Parathyroid adenoma (tissue), 2 donors: ENCODE results near the gene AGTRAP.

ENCODE experiments used
- H2AFZ ChIP-seq: fragments of 300-600 bp; sonication (generic); one replicate; pipeline ENCODE4 v1.7.0; 2017; ENCODE audit warnings: antibody characterized with exemption, mild to moderate bottlenecking
- H3K27ac ChIP-seq: fragments of 300-600 bp; sonication (generic); one replicate; pipeline ENCODE4 v1.7.0; 2017
- H3K27me3 ChIP-seq: fragments of 300-600 bp; sonication (generic); one replicate; pipeline ENCODE4 v1.7.0; 2017; ENCODE audit warnings: low read length; ENCODE audit not compliant: control insufficient read depth, insufficient read depth
- H3K36me3 ChIP-seq: fragments of 300-600 bp; sonication (generic); one replicate; pipeline ENCODE4 v1.7.0; 2017; ENCODE audit warnings: low read length; ENCODE audit not compliant: control insufficient read depth, insufficient read depth
- H3K4me1 ChIP-seq: fragments of 300-600 bp; sonication (generic); one replicate; pipeline ENCODE4 v1.7.0; 2017; ENCODE audit warnings: control low read depth
- H3K4me2 ChIP-seq: fragments of 300-600 bp; sonication (generic); one replicate; pipeline ENCODE4 v1.7.0; 2017; ENCODE audit warnings: low read length
- H3K4me3 ChIP-seq: fragments of 300-600 bp; sonication (generic); one replicate; pipeline ENCODE4 v1.7.0; 2017; ENCODE audit warnings: low read depth, low read length
- H3K79me2 ChIP-seq: fragments of 300-600 bp; sonication (generic); one replicate; pipeline ENCODE4 v1.7.0; 2017; ENCODE audit warnings: control low read depth
- H3K9ac ChIP-seq: fragments of 300-600 bp; sonication (generic); one replicate; pipeline ENCODE4 v1.7.0; 2017; ENCODE audit warnings: mild to moderate bottlenecking
- H3K9me3 ChIP-seq: fragments of 300-600 bp; sonication (generic); one replicate; pipeline ENCODE4 v1.7.0; 2017; ENCODE audit warnings: low read length; ENCODE audit not compliant: control insufficient read depth
- CTCF ChIP-seq: fragments of 300-600 bp; sonication (generic); IDR thresholded peaks from one replicate; pipeline ENCODE4 v1.7.0; 2017; ENCODE audit warnings: antibody characterized with exemption, mild to moderate bottlenecking
- donor health status: primary hyperparathyroidism.

Gene AGTRAP

GRCh38 chr1:11705596-11705995 lies 30.3 kb upstream of the AGTRAP start:
- no peaks in the 10 kb centered on the region for H3K79me2 ChIP-seq
- H3K27ac ChIP-seq = no peak overlapping the region
- no peaks in the 10 kb centered on the region for H3K9me3 ChIP-seq
- no peak overlapping the region for H3K9ac ChIP-seq
- no peak overlapping the region for H3K4me2 ChIP-seq
- H3K27me3 ChIP-seq = peaks cover 4% of the 10 kb centered on the region
- H3K4me1 ChIP-seq = peaks cover 4% of the 10 kb centered on the region
- H3K36me3 ChIP-seq = no peaks in the 10 kb centered on the region
- no peak overlapping the region for H2AFZ ChIP-seq
- H3K4me3 ChIP-seq = no peak overlapping the region
- TF ChIP-seq CTCF = no peak

- Histone ChIP-seq H3K27me3 (no peaks in the 10 kb centered on the region), H3K4me1 (peaks cover 4% of the 10 kb centered on the region), H3K79me2 (no peaks in the 10 kb centered on the region), H3K36me3 (no peaks in the 10 kb centered on the region), H3K9ac (no peak overlapping the region), H3K9me3 (no peaks in the 10 kb centered on the region), H3K4me2 (no peak overlapping the region), H3K27ac (no peak overlapping the region), H3K4me3 (no peak overlapping the region), H2AFZ (no peak overlapping the region)
- TF ChIP-seq CTCF = no peak
Observed at GRCh38 chr1:11706292-11706691, 29.6 kb upstream of the AGTRAP start.

GRCh38 chr1:11707621-11708276 lies 28.2 kb upstream of the AGTRAP start:
- Histone ChIP-seq H3K9ac (no peak overlapping the region), H3K27ac (no peak overlapping the region)

GRCh38 chr1:11708554-11709350 lies 27.2 kb upstream of the AGTRAP start:
- H3K27ac ChIP-seq = no peak overlapping the region

More at GRCh38 chr1:11707621-11708276, 28.2 kb upstream of the AGTRAP start:
- Histone ChIP-seq H3K4me2 (no peak overlapping the region), H3K9me3 (no peaks in the 10 kb centered on the region), H3K27me3 (no peaks in the 10 kb centered on the region), H3K36me3 (no peaks in the 10 kb centered on the region), H3K79me2 (no peaks in the 10 kb centered on the region), H2AFZ (peak overlapping the region; percentile 38), H3K4me3 (no peak overlapping the region), H3K4me1 (peaks cover 4% of the 10 kb centered on the region)
- no peak for TF ChIP-seq CTCF

More at GRCh38 chr1:11708554-11709350, 27.2 kb upstream of the AGTRAP start:
- H3K79me2 ChIP-seq = no peaks in the 10 kb centered on the region
- H2AFZ ChIP-seq = no peak overlapping the region
- no peak overlapping the region for H3K4me3 ChIP-seq
- H3K36me3 ChIP-seq = no peaks in the 10 kb centered on the region
- H3K4me1 ChIP-seq = peaks cover 4% of the 10 kb centered on the region
- H3K27me3 ChIP-seq = no peaks in the 10 kb centered on the region
- H3K9me3 ChIP-seq = no peaks in the 10 kb centered on the region
- no peak overlapping the region for H3K4me2 ChIP-seq
- no peak for TF ChIP-seq CTCF
- H3K9ac ChIP-seq = no peak overlapping the region
